Caco-2 (cell line): ENCODE results near the gene RRP36. TPM values are rescaled to one million over a fixed set of nuclear protein-coding genes. Genes with fewer than 3 reads are reported as not detected.
A peak's percentile ranks its signal among the peaks of the same experiment; 100 is the strongest.

Experiments used
- BruUV-seq: library from RNA; stranded (reverse); fragments of 400-500 nt; replicated peaks from 2 replicates; lab custom pipeline; 2021; lab: Mats Ljungman, UMichigan
- CTCF ChIA-PET: fragments of 300-600 bp; sonication (Branson Sonifier 250); formaldehyde crosslinking; loops from one replicate; lab custom pipeline; 2022; ENCODE audit warnings: antibody characterized with exemption; lab: Charles Lee
- POLR2A ChIA-PET: fragments of 300-600 bp; sonication (Branson Sonifier 250); formaldehyde crosslinking; loops from one replicate; lab custom pipeline; 2022; ENCODE audit warnings: antibody characterized with exemption; lab: Charles Lee
- DNase-seq, 2 experiments: peaks; one replicate each; pipeline versions ENCODE4 v3.0.0 to v3.0.0-alpha.2; 2020 to 2022
- H3K27me3 ChIP-seq: replicated peaks from 2 replicates; pipeline ENCODE4 v1.6.0; 2011; ENCODE audit warnings: low read length; ENCODE audit not compliant: control insufficient read depth, insufficient read depth
- H3K36me3 ChIP-seq: 2 replicates; pipeline ENCODE4 v1.5.1; 2011; ENCODE audit warnings: low read length; ENCODE audit not compliant: control insufficient read depth, insufficient read depth
- H3K4me1 ChIP-seq: fragments of 250-450 bp; sonication (Bioruptor Pico); 2 replicates; pipeline ENCODE4 v1.5.1; 2020; ENCODE audit warnings: mild to moderate bottlenecking
- H3K4me3 ChIP-seq: 2 replicates; pipeline ENCODE4 v1.5.1; 2011; ENCODE audit warnings: low read depth, mild to moderate bottlenecking, control low read depth, low read length
- H3K9me3 ChIP-seq: fragments of 250-450 bp; sonication (Bioruptor Pico); 2 replicates; pipeline ENCODE4 v1.5.1; 2020; ENCODE audit warnings: mild to moderate bottlenecking, moderate library complexity
- H3K27ac Mint-ChIP-seq: one replicate; pipeline ENCODE4 v1.8.0; 2022; ENCODE audit warnings: mixed read lengths; ENCODE audit not compliant: unreplicated experiment
- H3K27me3 Mint-ChIP-seq: one replicate; pipeline ENCODE4 v1.8.0; 2022; ENCODE audit warnings: mixed read lengths; ENCODE audit not compliant: insufficient read depth, unreplicated experiment
- H3K36me3 Mint-ChIP-seq: one replicate; pipeline ENCODE4 v1.8.0; 2022; ENCODE audit warnings: mild to moderate bottlenecking, mixed read lengths; ENCODE audit not compliant: insufficient read depth, unreplicated experiment
- H3K4me1 Mint-ChIP-seq: one replicate; pipeline ENCODE4 v1.8.0; 2022; ENCODE audit warnings: low read depth, mixed read lengths; ENCODE audit not compliant: unreplicated experiment
- H3K4me3 Mint-ChIP-seq: one replicate; pipeline ENCODE4 v1.8.0; 2022; ENCODE audit warnings: mild to moderate bottlenecking, moderate library complexity, mixed read lengths; ENCODE audit not compliant: unreplicated experiment
- H3K9me3 Mint-ChIP-seq: one replicate; pipeline ENCODE4 v1.8.0; 2022; ENCODE audit warnings: mixed read lengths; ENCODE audit not compliant: unreplicated experiment
- CTCF ChIP-seq, 2 experiments: fragments of 200-600 bp in 1 of 2; IDR thresholded peaks; 1 replicate in 1 of 2; 2 replicates in 1 of 2; pipeline versions ENCODE4 v1.5.1 to v1.8.0; 2011 to 2022; ENCODE audit warnings: antibody characterized with exemption in 1 of 2, control low read depth in 1 of 2, inconsistent platforms in 1 of 2, low read depth in 1 of 2, low read length in 1 of 2, mild to moderate bottlenecking in 1 of 2, moderate library complexity in 1 of 2; ENCODE audit not compliant: insufficient read depth in 1 of 2, severe bottlenecking in 1 of 2, unreplicated experiment in 1 of 2
- intact Hi-C: fragments of 100-400 bp; cut with micrococcal nuclease; formaldehyde crosslinking; loops from one replicate; pipeline ENCODE4 v1.10.0; 2022; ENCODE audit not compliant: unreplicated experiment
- total RNA-seq: library from RNA; stranded (reverse); gene quantifications from 2 replicates; pipeline ENCODE4 v1.2.3, GENCODE V29; 2022

RRP36 gene
- total RNA-seq, 1 experiment from 2014 or later, result 74.9 TPM

- no peaks in the 10 kb centered on the region for H3K27me3 ChIP-seq
- TF ChIP-seq CTCF (IDR thresholded peaks at IDR 0.05; ENCODE audit: insufficient read depth in 1 of 2, low read depth in 1 of 2, low read length in 1 of 2, severe bottlenecking in 1 of 2, unreplicated experiment in 1 of 2), result no peak
- Mint-ChIP-seq H3K27ac (no peak overlapping the region), H3K4me1 (peaks cover 8% of the 10 kb centered on the region), H3K36me3 (peaks cover 39% of the 10 kb centered on the region), H3K4me3 (no peak overlapping the region), H3K27me3 (no peaks in the 10 kb centered on the region), H3K9me3 (no peaks in the 10 kb centered on the region)
- DNase-seq, result no peak
- BruUV-seq, result no TSS peak
- ChIA-PET CTCF (no interaction called here), POLR2A (interaction anchor here (0.6 kb wide), 1 partner anchor 161 kb away, joined by 5 read pairs; no protein-coding TSS in a partner anchor)
- H3K4me1 ChIP-seq, result peaks cover 10% of the 10 kb centered on the region
- H3K4me3 ChIP-seq, result no peak overlapping the region
- intact Hi-C loops, result no loop called here
- H3K9me3 ChIP-seq, result no peaks in the 10 kb centered on the region
- no peaks in the 10 kb centered on the region for H3K36me3 ChIP-seq
Measured at GRCh38 chr6:43019152-43019551, 2.3 kb upstream of the RRP36 start.

GRCh38 chr6:43020052-43020705, 1.2 kb upstream of the RRP36 start:
- no peaks in the 10 kb centered on the region for H3K27me3 Mint-ChIP-seq
- H3K4me1 Mint-ChIP-seq, result no peaks in the 10 kb centered on the region
- H3K27ac Mint-ChIP-seq, result peak overlapping the region; percentile 51
- intact Hi-C loops, result no loop called here
- ChIA-PET POLR2A (interaction anchor here (0.6 to 1.0 kb wide), 4 partner anchors 12 to 160 kb away, joined by 3 to 5 read pairs (median 4); partner anchors contain the start of gene PPP2R5D), CTCF (interaction anchor here (1.2 kb wide), 1 partner anchor 39 kb away, joined by 3 read pairs; the partner anchor contains the start of genes KLC4 and MRPL2)
- H3K4me1 ChIP-seq, result peaks cover 10% of the 10 kb centered on the region
- H3K36me3 Mint-ChIP-seq, result peaks cover 42% of the 10 kb centered on the region
- no peaks in the 10 kb centered on the region for H3K9me3 Mint-ChIP-seq
- H3K9me3 ChIP-seq, result no peaks in the 10 kb centered on the region
- no peak overlapping the region for H3K4me3 ChIP-seq
- BruUV-seq, result no TSS peak
- peak overlapping the region; percentile 29 for H3K4me3 Mint-ChIP-seq
- H3K27me3 ChIP-seq, result no peaks in the 10 kb centered on the region
- DNase-seq, result no peak
- no peak for TF ChIP-seq CTCF (IDR thresholded peaks at IDR 0.05; ENCODE audit: insufficient read depth in 1 of 2, low read depth in 1 of 2, low read length in 1 of 2, severe bottlenecking in 1 of 2, unreplicated experiment in 1 of 2)
- H3K36me3 ChIP-seq, result peaks cover 2% of the 10 kb centered on the region; the same call in 1 of the 2 replicates

GRCh38 chr6:43020847-43021246, 576 bp upstream of the RRP36 start:
- POLR2A ChIA-PET, result interaction anchor here (0.8 to 1.0 kb wide), 4 partner anchors 12 to 41 kb away, joined by 3 to 4 read pairs (median 3); partner anchors contain the start of genes CUL7 and PPP2R5D
- TF ChIP-seq CTCF (IDR thresholded peaks at IDR 0.05; ENCODE audit: insufficient read depth in 1 of 2, low read depth in 1 of 2, low read length in 1 of 2, severe bottlenecking in 1 of 2, unreplicated experiment in 1 of 2), result no peak
- intact Hi-C loops, result no loop called here
- BruUV-seq, result TSS peak; percentile 86
- Mint-ChIP-seq H3K27me3 (no peaks in the 10 kb centered on the region), H3K36me3 (peaks cover 49% of the 10 kb centered on the region), H3K4me1 (no peaks in the 10 kb centered on the region), H3K27ac (peak overlapping the region; percentile 96), H3K9me3 (no peaks in the 10 kb centered on the region), H3K4me3 (peak overlapping the region; percentile 96)
- peak in 1 of 2 experiments; percentile 19 for DNase-seq
- H3K36me3 ChIP-seq, result peaks cover 2% of the 10 kb centered on the region; the same call in 1 of the 2 replicates
- peaks cover 10% of the 10 kb centered on the region for H3K4me1 ChIP-seq
- no peaks in the 10 kb centered on the region for H3K9me3 ChIP-seq
- H3K4me3 ChIP-seq, result peak overlapping the region; percentile 80
- CTCF ChIA-PET, result interaction anchor here (1.2 kb wide), 1 partner anchor 39 kb away, joined by 3 read pairs; the partner anchor contains the start of genes KLC4 and MRPL2
- H3K27me3 ChIP-seq, result no peaks in the 10 kb centered on the region
